GM10248 (cell line): ENCODE results near the gene IMPA2.

ENCODE experiments used
- CTCF ChIA-PET: fragments of 300-600 bp; sonication (Branson Sonifier 250); formaldehyde crosslinking; extraction: SDS; loops from one replicate; lab custom pipeline; 2021; ENCODE audit warnings: antibody characterized with exemption; lab: Yijun Ruan, JAX
- POLR2A ChIA-PET: fragments of 350-650 bp; sonication (Branson Sonifier 250); formaldehyde crosslinking; extraction: SDS; loops from one replicate; lab custom pipeline; 2020; ENCODE audit warnings: antibody characterized with exemption; lab: Yijun Ruan, JAX
- DNase-seq: peaks from one replicate; pipeline ENCODE4 v3.0.0; 2012; ENCODE audit errors: extremely low spot score
- TF ChIP-seq, protein P1 (sequence below): IDR thresholded peaks from 2 replicates; pipeline ENCODE4 v1.5.1; 2012; ENCODE audit warnings: mild to moderate bottlenecking, low read depth; ENCODE audit errors: extremely low read depth, missing control alignments, control extremely low read depth

IMPA2 gene

DNA sequence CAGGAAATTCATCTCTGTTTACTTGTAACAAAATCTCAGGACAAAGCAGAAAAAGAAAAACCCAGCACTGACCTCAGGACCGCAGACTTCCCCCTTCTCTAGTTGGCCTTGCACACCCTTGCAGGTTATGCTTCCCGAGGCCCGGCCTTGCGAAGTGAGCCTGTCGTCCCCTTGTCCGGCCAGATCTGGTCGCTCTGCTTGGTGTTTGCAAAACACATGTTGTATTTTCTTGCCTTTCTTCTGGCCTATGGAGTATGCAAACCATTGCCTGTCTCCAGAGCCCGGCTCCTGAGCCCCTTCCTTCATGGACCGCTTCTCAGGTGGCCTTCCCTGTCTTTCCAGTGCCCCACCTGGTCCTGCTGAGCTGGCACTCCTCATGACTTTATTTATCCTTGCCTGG lies 4.8 kb downstream of the IMPA2 start:
- ChIA-PET CTCF (interaction anchor here (1.0 kb wide), 1 partner anchor 8 kb away, joined by 3 read pairs; no protein-coding TSS in a partner anchor), POLR2A (no interaction called here)
- TF ChIP-seq, protein P1, sequence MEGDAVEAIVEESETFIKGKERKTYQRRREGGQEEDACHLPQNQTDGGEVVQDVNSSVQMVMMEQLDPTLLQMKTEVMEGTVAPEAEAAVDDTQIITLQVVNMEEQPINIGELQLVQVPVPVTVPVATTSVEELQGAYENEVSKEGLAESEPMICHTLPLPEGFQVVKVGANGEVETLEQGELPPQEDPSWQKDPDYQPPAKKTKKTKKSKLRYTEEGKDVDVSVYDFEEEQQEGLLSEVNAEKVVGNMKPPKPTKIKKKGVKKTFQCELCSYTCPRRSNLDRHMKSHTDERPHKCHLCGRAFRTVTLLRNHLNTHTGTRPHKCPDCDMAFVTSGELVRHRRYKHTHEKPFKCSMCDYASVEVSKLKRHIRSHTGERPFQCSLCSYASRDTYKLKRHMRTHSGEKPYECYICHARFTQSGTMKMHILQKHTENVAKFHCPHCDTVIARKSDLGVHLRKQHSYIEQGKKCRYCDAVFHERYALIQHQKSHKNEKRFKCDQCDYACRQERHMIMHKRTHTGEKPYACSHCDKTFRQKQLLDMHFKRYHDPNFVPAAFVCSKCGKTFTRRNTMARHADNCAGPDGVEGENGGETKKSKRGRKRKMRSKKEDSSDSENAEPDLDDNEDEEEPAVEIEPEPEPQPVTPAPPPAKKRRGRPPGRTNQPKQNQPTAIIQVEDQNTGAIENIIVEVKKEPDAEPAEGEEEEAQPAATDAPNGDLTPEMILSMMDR = no peak
- DNase-seq = no peak

DNA sequence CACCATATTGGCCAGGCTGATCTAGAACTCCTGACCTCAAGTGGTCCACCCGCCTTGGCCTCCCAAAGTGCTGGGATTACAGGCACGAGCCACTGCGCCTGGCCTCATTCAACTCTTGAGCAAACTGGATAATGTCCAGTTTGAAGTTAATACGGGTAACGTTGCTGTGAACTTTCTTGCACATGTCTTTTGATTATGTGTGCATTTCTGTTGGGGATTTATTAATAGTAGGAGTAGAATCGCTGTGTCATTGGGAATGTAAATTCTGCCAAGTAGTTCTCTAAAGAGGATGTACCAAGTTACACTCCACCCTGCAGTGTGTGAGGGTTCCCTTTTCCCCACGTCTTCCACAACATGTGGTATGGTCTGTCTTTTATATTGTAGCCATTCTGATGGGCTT lies 6.2 kb downstream of the IMPA2 start:
- POLR2A ChIA-PET = no interaction called here
- no peak for DNase-seq
- TF ChIP-seq, protein P1 = no peak
- CTCF ChIA-PET = interaction anchor here (1.1 kb wide), 2 partner anchors 8 to 31 kb away, joined by 3 to 4 read pairs; no protein-coding TSS in a partner anchor

DNA sequence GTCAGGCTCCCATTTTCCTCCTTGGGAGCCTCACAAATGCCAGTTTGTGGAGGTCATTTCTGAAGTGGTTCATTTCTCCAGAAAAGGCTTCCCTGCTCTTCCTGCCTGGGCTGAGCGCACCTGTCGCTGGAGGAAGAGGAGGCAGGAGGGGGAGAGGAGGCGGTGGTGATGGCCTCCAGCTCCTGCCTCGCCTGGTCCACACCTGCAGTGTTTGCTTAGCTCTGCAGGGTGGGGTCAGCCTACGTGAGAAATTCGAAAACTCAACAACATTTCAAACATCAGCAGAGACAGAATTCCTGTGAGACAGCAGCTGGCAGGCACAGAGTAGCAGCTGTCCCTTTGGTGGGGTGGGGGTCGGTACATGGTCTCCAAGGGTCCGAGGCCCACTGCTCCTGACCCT lies 7.9 kb downstream of the IMPA2 start:
- TF ChIP-seq, protein P1 = no peak
- no peak for DNase-seq
- ChIA-PET POLR2A (no interaction called here), CTCF (interaction anchor here (1.6 to 12.7 kb wide), 3 partner anchors 42 to 163 kb away, joined by 3 to 324 read pairs (median 4); no protein-coding TSS in a partner anchor)

DNA sequence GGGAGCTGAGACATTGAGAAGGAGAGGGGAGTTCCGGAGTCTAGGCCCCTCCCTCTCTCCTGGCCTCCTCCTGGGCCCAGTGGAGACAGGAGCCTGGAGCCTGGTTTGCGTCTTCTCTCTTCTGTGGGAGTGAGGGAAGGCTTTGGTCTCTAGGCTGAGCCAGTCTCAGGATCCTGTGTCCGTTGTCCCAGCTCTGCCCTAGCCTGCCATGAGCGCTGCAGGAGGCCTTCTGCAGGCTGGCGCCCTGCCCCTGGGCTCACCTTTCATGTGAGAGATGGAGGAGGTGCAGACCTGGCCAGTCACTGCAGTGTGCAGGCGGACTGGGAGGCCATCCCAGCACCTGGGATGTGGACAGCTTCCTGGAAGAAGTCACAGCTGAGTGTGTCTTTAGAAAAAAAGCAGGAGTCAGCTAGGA lies 8.7 kb downstream of the IMPA2 start:
- ChIA-PET POLR2A (no interaction called here), CTCF (interaction anchor here (1.6 to 12.7 kb wide), 3 partner anchors 43 to 164 kb away, joined by 3 to 324 read pairs (median 4); no protein-coding TSS in a partner anchor)
- TF ChIP-seq, protein P1 = no peak
- DNase-seq = no peak

DNA sequence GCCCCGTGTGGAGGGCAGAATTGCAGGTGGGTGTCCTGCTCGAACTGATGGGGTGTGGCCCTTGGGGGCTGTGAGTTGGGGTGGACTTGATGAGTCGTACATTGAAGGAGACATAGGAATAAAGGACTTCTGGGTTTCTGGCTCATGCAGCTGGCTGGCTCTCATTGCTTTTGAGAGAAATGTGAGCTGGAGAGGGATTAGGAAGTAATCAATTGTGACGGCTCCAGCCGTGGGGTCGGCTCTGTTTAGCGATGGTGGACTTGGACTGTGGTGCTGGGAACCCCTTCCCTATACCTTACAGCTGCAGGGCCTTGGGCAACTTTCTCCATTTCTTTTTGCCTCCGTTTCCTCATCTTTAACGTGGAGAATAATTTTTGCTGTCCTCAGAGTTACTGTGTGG lies 9.2 kb downstream of the IMPA2 start:
- CTCF ChIA-PET = interaction anchor here (12.7 kb wide), 1 partner anchor 50 kb away, joined by 324 read pairs; no protein-coding TSS in a partner anchor
- TF ChIP-seq, protein P1 = no peak
- POLR2A ChIA-PET = no interaction called here
- DNase-seq = no peak

DNA sequence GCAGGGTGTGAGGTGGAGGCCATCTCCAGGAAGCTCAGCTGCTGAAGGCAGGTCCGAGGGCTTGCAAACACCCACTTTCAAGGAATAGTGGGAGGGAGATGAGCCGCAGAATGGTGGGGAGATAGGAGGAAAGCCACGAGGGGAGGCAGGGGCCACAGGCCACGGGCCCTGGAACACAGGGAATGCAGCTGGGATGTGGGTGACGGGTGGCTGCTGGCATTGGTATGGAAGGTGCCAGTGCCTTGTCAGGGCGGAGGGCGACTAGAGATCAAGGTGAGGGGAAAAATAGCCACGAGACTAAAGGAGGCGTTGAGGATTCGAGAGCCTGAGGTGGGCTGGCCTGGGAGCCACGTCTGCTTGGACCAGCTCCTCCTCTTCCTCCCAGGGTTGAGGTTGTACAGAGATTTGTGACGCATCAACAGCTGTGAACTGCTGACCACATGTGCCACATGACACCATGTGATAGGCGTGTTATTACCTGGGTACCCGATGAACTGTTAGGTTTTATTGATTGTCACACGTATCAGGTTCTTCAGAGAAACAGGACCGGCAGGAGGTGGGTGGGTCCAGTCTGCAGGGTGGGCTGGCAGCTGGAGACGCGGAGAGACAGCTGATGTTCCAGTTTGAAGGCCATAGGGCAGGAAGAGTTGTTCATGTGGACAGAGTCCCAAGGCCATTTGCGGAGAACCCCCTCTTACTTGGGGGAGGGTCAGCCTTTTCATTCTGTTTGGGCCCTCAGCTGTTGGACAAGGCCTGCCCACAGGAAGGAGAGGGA lies 9.9 kb downstream of the IMPA2 start:
- TF ChIP-seq, protein P1 = no peak
- no peak for DNase-seq
- ChIA-PET CTCF (interaction anchor here (1.2 to 12.7 kb wide), 2 partner anchors 18 to 51 kb away, joined by 3 to 324 read pairs; no protein-coding TSS in a partner anchor), POLR2A (no interaction called here)
